SK-N-SH (cell line): ENCODE data around the gene HELT. TPM values are rescaled to one million over a fixed set of nuclear protein-coding genes. Genes with fewer than 3 reads are reported as not detected.

Experiments
- CTCF ChIA-PET: fragments of 300-600, 350-600 bp; formaldehyde crosslinking; extraction: SDS; loops from one replicate; lab custom pipeline; 2021; lab: Yijun Ruan, JAX
- POLR2A ChIA-PET: fragments of 350-600 bp; sonication (Branson Sonifier 250); formaldehyde crosslinking; extraction: SDS; loops from one replicate; lab custom pipeline; 2020; ENCODE audit warnings: antibody characterized with exemption, inconsistent platforms; lab: Yijun Ruan, JAX
- DNase-seq: peaks from one replicate; pipeline ENCODE4 v3.0.0; 2012
- H2AFZ ChIP-seq: fragments of 200-600 bp; sonication (generic); 2 replicates; pipeline ENCODE4 v1.8.1; 2016; ENCODE audit warnings: antibody characterized with exemption, mild to moderate bottlenecking, low read depth
- H3F3A ChIP-seq: fragments of 200-600 bp; sonication (generic); replicated peaks from 2 replicates; pipeline ENCODE3; 2016; ENCODE audit warnings: antibody characterized with exemption, mild to moderate bottlenecking; ENCODE audit not compliant: insufficient read depth
- H3K27ac ChIP-seq, 2 experiments: fragments of 200-500 bp in 1 of 2; fragments of 200-600 bp in 1 of 2; sonication (Bioruptor generic) in 1 of 2; sonication (generic), shearing (Covaris generic) in 1 of 2; 2 replicates each; pipeline versions ENCODE4 v1.5.1 to v1.6.1; 2014 to 2016; ENCODE audit warnings: low read depth in 2 of 2, inconsistent platforms in 1 of 2, low read length in 1 of 2, mild to moderate bottlenecking in 1 of 2, mixed read lengths in 1 of 2
- H3K27me3 ChIP-seq: fragments of 200-600 bp; sonication (generic), shearing (Covaris generic); 2 replicates; pipeline ENCODE4 v1.6.1; 2016; ENCODE audit warnings: mixed run types; ENCODE audit not compliant: insufficient read depth
- H3K36me3 ChIP-seq, 2 experiments: fragments of 200-500 bp in 1 of 2; fragments of 200-600 bp in 1 of 2; sonication (Bioruptor generic) in 1 of 2; sonication (generic) in 1 of 2; replicated peaks in 1 of 2; 2 replicates each; pipeline versions ENCODE3 to v1.5.1; 2014 to 2016; ENCODE audit warnings: low read length in 1 of 2, mild to moderate bottlenecking in 1 of 2; ENCODE audit not compliant: insufficient read depth in 2 of 2, control insufficient read depth in 1 of 2
- H3K4me1 ChIP-seq, 2 experiments: fragments of 200-500 bp in 1 of 2; fragments of 200-600 bp in 1 of 2; sonication (Bioruptor generic) in 1 of 2; sonication (generic), shearing (Covaris generic) in 1 of 2; 2 replicates each; pipeline versions ENCODE4 v1.5.1 to v1.6.1; 2014 to 2016; ENCODE audit warnings: low read depth in 1 of 2, low read length in 1 of 2, mixed run types in 1 of 2; ENCODE audit not compliant: insufficient read depth in 2 of 2, control insufficient read depth in 1 of 2
- H3K4me2 ChIP-seq: fragments of 200-600 bp; sonication (generic), shearing (Covaris generic); 2 replicates; pipeline ENCODE4 v1.6.1; 2017; ENCODE audit warnings: mixed run types
- H3K4me3 ChIP-seq, 2 experiments: fragments of 200-500 bp in 1 of 2; fragments of 200-600 bp in 1 of 2; sonication (Bioruptor generic) in 1 of 2; sonication (generic), shearing (Covaris generic) in 1 of 2; 2 replicates each; pipeline versions ENCODE4 v1.5.1 to v1.8.1; 2014 to 2016; ENCODE audit warnings: low read depth in 2 of 2, inconsistent platforms in 1 of 2, low read length in 1 of 2, mild to moderate bottlenecking in 1 of 2, mixed read lengths in 1 of 2, moderate library complexity in 1 of 2
- H3K79me2 ChIP-seq: fragments of 200-600 bp; sonication (generic); 2 replicates; pipeline ENCODE4 v1.8.1; 2017; ENCODE audit warnings: mild to moderate bottlenecking; ENCODE audit not compliant: insufficient read depth
- H3K9ac ChIP-seq: fragments of 200-600 bp; sonication (generic); 2 replicates; pipeline ENCODE4 v1.6.1; 2017; ENCODE audit warnings: mixed run types
- H3K9me2 ChIP-seq: fragments of 200-600 bp; sonication (generic); 2 replicates; pipeline ENCODE4 v1.6.1; 2017; ENCODE audit warnings: mixed run types
- H3K9me3 ChIP-seq: fragments of 200-600 bp; sonication (generic); 2 replicates; pipeline ENCODE4 v1.6.1; 2017; ENCODE audit warnings: mixed run types, mild to moderate bottlenecking, moderate library complexity
- H4K20me1 ChIP-seq: fragments of 200-600 bp; sonication (generic); 2 replicates; pipeline ENCODE4 v1.6.1; 2017; ENCODE audit warnings: mild to moderate bottlenecking, mixed run types; ENCODE audit not compliant: insufficient read depth
- FOXJ3 ChIP-seq: sonication (generic); formaldehyde crosslinking; IDR thresholded peaks from 2 replicates; pipeline ENCODE4 v1.5.1; 2020; ENCODE audit warnings: mild to moderate bottlenecking, missing genetic modification reagents
- FOXM1 ChIP-seq: IDR thresholded peaks from 2 replicates; pipeline ENCODE4 v1.4.0; 2012; ENCODE audit warnings: low read depth, mild to moderate bottlenecking
- GATA2 ChIP-seq: sonication (generic); formaldehyde crosslinking; IDR thresholded peaks from 2 replicates; pipeline ENCODE4 v1.5.0; 2020; ENCODE audit warnings: mild to moderate bottlenecking, missing genetic modification reagents
- JUND ChIP-seq: IDR thresholded peaks from 2 replicates; pipeline ENCODE4 v1.4.0; 2012
- MEF2A ChIP-seq: IDR thresholded peaks from 2 replicates; pipeline ENCODE4 v1.4.0; 2012; ENCODE audit warnings: low read depth, borderline replicate concordance
- MXI1 ChIP-seq: IDR thresholded peaks from 2 replicates; pipeline ENCODE4 v1.6.1; 2012; ENCODE audit warnings: mild to moderate bottlenecking, low read depth, low read length, improper control_type of control experiment
- NFIC ChIP-seq: IDR thresholded peaks from 2 replicates; pipeline ENCODE4 v1.4.0; 2012; ENCODE audit warnings: borderline replicate concordance
- NRF1 ChIP-seq: IDR thresholded peaks from 2 replicates; pipeline ENCODE4 v1.6.1; 2012; ENCODE audit warnings: low read depth, mild to moderate bottlenecking, low read length
- PBX3 ChIP-seq: IDR thresholded peaks from 2 replicates; pipeline ENCODE4; 2012
- RAD21 ChIP-seq: IDR thresholded peaks from 2 replicates; pipeline ENCODE4 v1.6.1; 2012; ENCODE audit warnings: mild to moderate bottlenecking, low read length
- RCOR1 ChIP-seq: fragments of 150-350 bp; IDR thresholded peaks from 2 replicates; pipeline ENCODE4 v1.6.1; 2017; ENCODE audit warnings: antibody characterized with exemption, low read length
- SMC3 ChIP-seq: IDR thresholded peaks from 2 replicates; pipeline ENCODE4 v1.6.1; 2012; ENCODE audit warnings: low read depth, low read length, improper control_type of control experiment
- TAF1 ChIP-seq: IDR thresholded peaks from 2 replicates; pipeline ENCODE4 v1.6.1; 2012; ENCODE audit warnings: low read depth, mild to moderate bottlenecking, low read length, moderate library complexity, borderline replicate concordance
- USF1 ChIP-seq: IDR thresholded peaks from 2 replicates; pipeline ENCODE4 v1.4.0; 2012; ENCODE audit warnings: low read depth, borderline replicate concordance
- YY1 ChIP-seq: IDR thresholded peaks from 2 replicates; pipeline ENCODE4 v1.4.0; 2012; ENCODE audit warnings: low read depth, mild to moderate bottlenecking
- ZBTB33 ChIP-seq: IDR thresholded peaks from 2 replicates; pipeline ENCODE4 v1.4.0; 2012; ENCODE audit warnings: low read depth, borderline replicate concordance
- WGBS: methylation state at CpG from one replicate; pipeline ENCODE4 v1.1.6; 2017; ENCODE audit warnings: low lambda C conversion rate; 5-methylcytosine and 5-hydroxymethylcytosine counted together
- polyA plus RNA-seq, 3 experiments: library from polyadenylated mRNA; depleted of rRNA; stranded (reverse); fragments of >200 nt; gene quantifications; 2 replicates each; pipeline ENCODE4 v1.2.3, GENCODE V29; 2012

HELT gene
- polyA plus RNA-seq, 1 of the 3 experiments (the other 2 are of a cell fraction), result not detected

GRCh38 chr4:184979461-184980124 lies 38.7 kb upstream of the HELT start:
- H3K9me2 ChIP-seq, result no peaks in the 10 kb centered on the region
- H3K4me1 ChIP-seq, result peaks cover 0 to 21% of the 10 kb centered on the region in 2 experiments; a peak in 2 of 4 replicates
- H3K27ac ChIP-seq, result peak overlapping the region in 1 of 2 experiments; percentile 55; a peak in 2 of 4 replicates
- WGBS, result 51% methylated on average over 17 of the region's 18 CpGs
- DNase-seq, result peak; percentile 50
- H3K9me3 ChIP-seq, result no peaks in the 10 kb centered on the region
- H3K79me2 ChIP-seq, result no peaks in the 10 kb centered on the region
- no peaks in the 10 kb centered on the region for H3K36me3 ChIP-seq
- ChIA-PET POLR2A (interaction anchor here (0.8 to 0.9 kb wide), 2 partner anchors 174 to 228 kb away, joined by 3 read pairs; no protein-coding TSS in a partner anchor), CTCF (interaction anchor here (1.3 to 3.0 kb wide), 3 partner anchors 9 to 234 kb away, joined by 4 to 20 read pairs (median 5); no protein-coding TSS in a partner anchor)
- no peaks in the 10 kb centered on the region for H4K20me1 ChIP-seq
- H3F3A ChIP-seq, result no peaks in the 10 kb centered on the region
- no peak overlapping the region for H2AFZ ChIP-seq
- H3K27me3 ChIP-seq, result no peaks in the 10 kb centered on the region; the same call in 1 of the 2 replicates
- H3K4me2 ChIP-seq, result no peak overlapping the region
- H3K9ac ChIP-seq, result no peak overlapping the region
- H3K4me3 ChIP-seq, result no peak overlapping the region
- TF ChIP-seq NRF1, result no peak
- 0 out of 2 replicates have a peak, but pooled peaks have one; percentile 23 for TF ChIP-seq GATA2 (CRISPR knock-in tag)
- no peak for TF ChIP-seq FOXM1

- CTCF ChIA-PET, result interaction anchor here (1.3 to 3.0 kb wide), 3 partner anchors 9 to 234 kb away, joined by 4 to 20 read pairs (median 5); no protein-coding TSS in a partner anchor
- no peak for DNase-seq
- Histone ChIP-seq H2AFZ (no peak overlapping the region), H3K4me1 (peaks cover 0 to 21% of the 10 kb centered on the region in 2 experiments; a peak in 2 of 4 replicates), H3K9me3 (no peaks in the 10 kb centered on the region), H3K9me2 (no peaks in the 10 kb centered on the region), H3K27me3 (no peaks in the 10 kb centered on the region; the same call in 1 of the 2 replicates), H3K9ac (no peak overlapping the region), H3K79me2 (no peaks in the 10 kb centered on the region), H3F3A (no peaks in the 10 kb centered on the region), H3K4me3 (no peak overlapping the region), H3K36me3 (no peaks in the 10 kb centered on the region), H3K4me2 (no peak overlapping the region), H3K27ac (peak overlapping the region in 1 of 2 experiments; percentile 34; a peak in 2 of 4 replicates), H4K20me1 (no peaks in the 10 kb centered on the region)
- POLR2A ChIA-PET, result interaction anchor here (0.8 kb wide), 1 partner anchor 229 kb away, joined by 3 read pairs; no protein-coding TSS in a partner anchor
- TF ChIP-seq MXI1 (no peak), TAF1 (no peak), SMC3 (no peak), JUND (no peak), ZBTB33 (no peak), RCOR1 (no peak), FOXJ3 (CRISPR knock-in tag) (no peak), NFIC (no peak), FOXM1 (no peak), USF1 (no peak), MEF2A (no peak), RAD21 (no peak), YY1 (no peak), PBX3 (no peak)
- 45% methylated on average over 6 of the region's 6 CpGs for WGBS
Observed at GRCh38 chr4:184980261-184980660, 38.0 kb upstream of the HELT start.
